Measurements from ENCODE around the gene EEF1AKMT3.

Gene EEF1AKMT3

GRCh38 chr12:57772429-57773322 is at the start of gene EEF1AKMT3:
Gene EEF1AKMT3 (plus strand): TSS chr12:57772614. CDS start chr12:57772725, 111 bp downstream.
- H3K4me3 ChIP-seq, result peak within 1 kb of the TSS; percentile 90
- peaks cover 27% of the 10 kb centered on the region for H3K36me3 ChIP-seq (replicated peaks)
- no peaks in the 10 kb centered on the region for H3K27me3 ChIP-seq (ENCODE audit: low read depth)
- in situ Hi-C loops (cut with MboI; ENCODE audit: low sequenced_read_pairs), result no loop called here
- no peaks in the 10 kb centered on the region for H3K9me3 ChIP-seq
- DNase-seq (ENCODE audit: low spot score in 2 of 2), result peak; percentile 54 to 83
- peaks cover 7% of the 10 kb centered on the region; the same call in 1 of the 2 replicates for H3K4me1 ChIP-seq

- no peak for DNase-seq (ENCODE audit: low spot score in 2 of 2)
- in situ Hi-C loops (cut with MboI; ENCODE audit: low sequenced_read_pairs), result no loop called here
- Histone ChIP-seq H3K27me3 (ENCODE audit: low read depth) (no peaks in the 10 kb centered on the region), H3K9me3 (no peaks in the 10 kb centered on the region), H3K4me1 (no peaks in the 10 kb centered on the region), H3K4me3 (no peak overlapping the region), H3K36me3 (replicated peaks) (peaks cover 11% of the 10 kb centered on the region)
Measured at GRCh38 chr12:57722716-57723629, 49.4 kb upstream of the EEF1AKMT3 start.

GRCh38 chr12:57723630-57723962 is 48.8 kb upstream of the EEF1AKMT3 start:
- no peaks in the 10 kb centered on the region for H3K4me1 ChIP-seq
- peaks cover 5% of the 10 kb centered on the region for H3K36me3 ChIP-seq (replicated peaks)
- in situ Hi-C loops (cut with MboI; ENCODE audit: low sequenced_read_pairs), result no loop called here
- H3K9me3 ChIP-seq, result no peaks in the 10 kb centered on the region
- no peak for DNase-seq (ENCODE audit: low spot score in 2 of 2)
- no peak overlapping the region for H3K4me3 ChIP-seq
- no peaks in the 10 kb centered on the region for H3K27me3 ChIP-seq (ENCODE audit: low read depth)

- no peaks in the 10 kb centered on the region for H3K9me3 ChIP-seq
- no peak for DNase-seq (ENCODE audit: low spot score in 2 of 2)
- no peaks in the 10 kb centered on the region for H3K27me3 ChIP-seq (ENCODE audit: low read depth)
- in situ Hi-C loops (cut with MboI; ENCODE audit: low sequenced_read_pairs), result no loop called here
- H3K36me3 ChIP-seq (replicated peaks), result peaks cover under 1% of the 10 kb centered on the region; the same call in 1 of the 2 replicates
- no peak overlapping the region for H3K4me3 ChIP-seq
- H3K4me1 ChIP-seq, result no peaks in the 10 kb centered on the region
Measured at GRCh38 chr12:57724003-57724935, 48.1 kb upstream of the EEF1AKMT3 start.

- Histone ChIP-seq H3K36me3 (replicated peaks) (no peaks in the 10 kb centered on the region), H3K4me3 (no peak overlapping the region), H3K9me3 (no peaks in the 10 kb centered on the region), H3K4me1 (no peaks in the 10 kb centered on the region), H3K27me3 (ENCODE audit: low read depth) (no peaks in the 10 kb centered on the region)
- in situ Hi-C loops (cut with MboI; ENCODE audit: low sequenced_read_pairs), result no loop called here
- DNase-seq (ENCODE audit: low spot score in 2 of 2), result no peak
Measured at GRCh38 chr12:57724936-57725740, 47.3 kb upstream of the EEF1AKMT3 start.

GRCh38 chr12:57725851-57726150 is 46.6 kb upstream of the EEF1AKMT3 start:
- no peak overlapping the region for H3K4me3 ChIP-seq
- H3K36me3 ChIP-seq (replicated peaks), result no peaks in the 10 kb centered on the region
- in situ Hi-C loops (cut with MboI; ENCODE audit: low sequenced_read_pairs), result no loop called here
- no peaks in the 10 kb centered on the region for H3K9me3 ChIP-seq
- no peaks in the 10 kb centered on the region for H3K27me3 ChIP-seq (ENCODE audit: low read depth)
- no peak for DNase-seq (ENCODE audit: low spot score in 2 of 2)
- no peaks in the 10 kb centered on the region for H3K4me1 ChIP-seq

- H3K4me3 ChIP-seq, result no peak overlapping the region
- no peak for DNase-seq (ENCODE audit: low spot score in 2 of 2)
- in situ Hi-C loops (cut with MboI; ENCODE audit: low sequenced_read_pairs), result no loop called here
Measured at GRCh38 chr12:57726151-57726883, 46.1 kb upstream of the EEF1AKMT3 start.

GRCh38 chr12:57726884-57727757 is 45.3 kb upstream of the EEF1AKMT3 start:
- Histone ChIP-seq H3K4me3 (no peak overlapping the region), H3K9me3 (no peaks in the 10 kb centered on the region), H3K4me1 (no peaks in the 10 kb centered on the region), H3K27me3 (ENCODE audit: low read depth) (no peaks in the 10 kb centered on the region; the same call in 1 of the 2 replicates), H3K36me3 (replicated peaks) (no peaks in the 10 kb centered on the region)
- in situ Hi-C loops (cut with MboI; ENCODE audit: low sequenced_read_pairs), result no loop called here
- no peak for DNase-seq (ENCODE audit: low spot score in 2 of 2)

More at GRCh38 chr12:57726151-57726883, 46.1 kb upstream of the EEF1AKMT3 start:
- H3K9me3 ChIP-seq, result no peaks in the 10 kb centered on the region
- H3K27me3 ChIP-seq (ENCODE audit: low read depth), result no peaks in the 10 kb centered on the region
- H3K4me1 ChIP-seq, result no peaks in the 10 kb centered on the region
- no peaks in the 10 kb centered on the region for H3K36me3 ChIP-seq (replicated peaks)

- in situ Hi-C loops (cut with MboI; ENCODE audit: low sequenced_read_pairs), result no loop called here
- H3K27me3 ChIP-seq (ENCODE audit: low read depth), result no peaks in the 10 kb centered on the region; the same call in 1 of the 2 replicates
- no peaks in the 10 kb centered on the region for H3K36me3 ChIP-seq (replicated peaks)
- H3K4me1 ChIP-seq, result no peaks in the 10 kb centered on the region
- no peak for DNase-seq (ENCODE audit: low spot score in 2 of 2)
- H3K4me3 ChIP-seq, result no peak overlapping the region
- no peaks in the 10 kb centered on the region for H3K9me3 ChIP-seq
Measured at GRCh38 chr12:57727758-57728395, 44.5 kb upstream of the EEF1AKMT3 start.

- Histone ChIP-seq H3K4me1 (no peaks in the 10 kb centered on the region), H3K4me3 (no peak overlapping the region), H3K36me3 (replicated peaks) (no peaks in the 10 kb centered on the region), H3K27me3 (ENCODE audit: low read depth) (no peaks in the 10 kb centered on the region; the same call in 1 of the 2 replicates), H3K9me3 (no peaks in the 10 kb centered on the region)
- no peak for DNase-seq (ENCODE audit: low spot score in 2 of 2)
- in situ Hi-C loops (cut with MboI; ENCODE audit: low sequenced_read_pairs), result no loop called here
Measured at GRCh38 chr12:57729321-57729844, 43.0 kb upstream of the EEF1AKMT3 start.

All from HAP-1 (cell line).